GM21576 (cell line): Measurements from ENCODE around the gene RPUSD1.
"Not testable (repeated sequence)": the region's sequence is repeated elsewhere in the genome, so short reads cannot be mapped to it uniquely, and the experiment has no call there.

ENCODE experiments used
- ATAC-seq: cut with Tn5 transposase; IDR thresholded peaks from one replicate; pipeline ENCODE4 v1.9.1; 2021; ENCODE audit warnings: mild to moderate bottlenecking, moderate library complexity; ENCODE audit not compliant: unreplicated experiment

RPUSD1 gene

DNA sequence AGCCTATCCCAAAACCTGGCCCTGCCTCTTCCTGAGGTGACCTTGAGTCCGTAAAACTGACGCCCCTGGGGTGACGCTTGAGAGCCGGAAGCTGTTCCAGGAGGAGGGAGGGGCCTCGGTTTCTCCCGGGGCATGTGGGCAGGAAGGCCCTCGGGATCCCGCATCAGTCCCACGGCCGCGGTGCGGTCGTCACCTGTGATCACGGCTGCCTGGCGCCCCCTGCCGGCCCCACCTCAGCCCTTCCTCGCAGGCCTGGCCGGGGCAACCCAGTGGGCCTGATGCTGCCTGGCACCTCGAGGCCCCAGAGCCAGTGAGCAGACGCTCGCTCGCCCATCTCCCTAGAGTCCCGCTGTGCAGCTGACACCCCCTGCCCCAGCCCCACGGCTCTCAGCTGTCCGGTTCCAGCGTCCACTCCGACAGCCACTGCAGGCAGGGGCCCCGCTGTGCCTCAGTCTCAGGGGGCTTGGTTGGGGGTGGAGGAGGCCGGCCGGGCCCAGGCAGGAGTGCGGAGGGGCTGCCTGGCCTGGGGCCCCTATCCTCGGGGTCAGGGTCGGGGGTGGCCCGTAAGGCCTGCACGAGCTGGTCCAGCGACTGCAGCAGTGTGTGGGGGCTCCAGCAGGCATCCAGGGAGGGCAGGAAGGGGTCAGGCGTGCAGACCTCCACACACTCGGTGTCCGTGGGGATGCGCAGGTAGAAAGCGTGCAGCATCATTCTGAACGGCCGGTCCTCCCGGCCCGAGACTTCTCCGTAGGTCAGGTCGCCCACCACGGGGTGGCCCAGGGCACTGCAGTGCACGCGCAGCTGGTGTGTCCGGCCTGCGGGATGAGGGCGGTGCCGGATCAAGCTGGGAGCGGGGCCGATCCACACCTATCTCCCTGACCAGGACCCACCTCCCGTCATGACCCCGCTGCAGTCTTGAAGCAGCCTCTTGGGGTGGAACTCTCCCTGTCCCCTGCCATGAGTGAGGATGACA lies 2.3 kb downstream of the RPUSD1 start:
- ATAC-seq = no peak

DNA sequence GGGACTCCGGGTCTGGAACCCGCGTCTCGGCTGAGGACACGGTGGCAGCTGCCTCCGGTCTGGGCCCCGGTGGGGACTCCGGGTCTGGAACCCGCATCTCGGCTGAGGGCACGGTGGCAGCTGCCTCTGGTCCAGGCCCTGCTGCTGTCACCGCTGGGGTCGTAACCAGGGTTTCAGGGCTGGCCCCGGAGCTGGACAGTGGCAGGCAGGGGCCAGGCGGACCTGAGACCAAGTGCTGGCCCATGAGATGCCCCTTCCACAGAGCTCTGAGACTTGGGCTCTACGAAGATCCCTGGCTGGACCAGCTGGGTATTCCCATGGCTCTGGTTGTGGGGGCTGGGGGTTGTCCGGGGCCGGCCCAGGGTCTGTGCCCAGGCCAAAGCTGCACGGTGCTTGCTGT lies 3.8 kb downstream of the RPUSD1 start:
- no peak for ATAC-seq

DNA sequence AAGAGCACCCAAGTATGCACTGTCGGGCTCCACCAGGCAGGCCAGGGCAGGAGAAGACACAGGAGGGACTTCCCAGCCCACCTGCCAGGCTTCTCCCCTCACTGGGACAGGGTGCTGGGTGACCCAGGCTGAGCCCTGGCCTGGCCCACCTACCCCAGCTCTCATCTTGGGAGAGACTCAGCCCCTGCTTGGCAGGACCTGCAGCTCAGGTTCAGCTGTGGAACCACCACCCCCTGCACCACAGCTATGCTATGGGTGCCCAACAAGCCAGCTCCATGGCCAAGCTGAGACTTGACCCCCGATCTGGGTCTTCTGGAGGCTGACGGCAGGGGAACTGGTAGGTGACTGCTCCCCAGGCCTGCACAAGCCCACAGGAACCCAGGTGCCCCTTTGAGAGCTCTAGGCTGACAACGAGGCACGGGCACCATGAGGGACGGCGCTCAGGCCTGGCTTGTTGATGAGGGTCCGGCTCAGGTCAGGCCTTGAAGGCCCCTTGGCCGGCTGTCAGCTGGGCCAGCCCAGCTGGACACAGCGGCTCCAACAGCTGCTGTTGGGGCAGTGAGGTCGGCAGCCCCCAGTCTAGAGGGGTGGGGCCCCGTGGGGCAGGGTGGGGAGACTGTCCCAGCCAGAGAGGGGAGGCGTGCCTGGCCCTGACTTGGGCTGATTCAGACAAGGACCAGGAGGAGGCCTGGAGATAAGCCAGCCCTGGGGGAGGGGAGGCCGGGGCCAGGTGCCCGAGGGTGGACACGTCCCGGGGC lies 4.6 kb downstream of the RPUSD1 start:
- ATAC-seq = no peak

DNA sequence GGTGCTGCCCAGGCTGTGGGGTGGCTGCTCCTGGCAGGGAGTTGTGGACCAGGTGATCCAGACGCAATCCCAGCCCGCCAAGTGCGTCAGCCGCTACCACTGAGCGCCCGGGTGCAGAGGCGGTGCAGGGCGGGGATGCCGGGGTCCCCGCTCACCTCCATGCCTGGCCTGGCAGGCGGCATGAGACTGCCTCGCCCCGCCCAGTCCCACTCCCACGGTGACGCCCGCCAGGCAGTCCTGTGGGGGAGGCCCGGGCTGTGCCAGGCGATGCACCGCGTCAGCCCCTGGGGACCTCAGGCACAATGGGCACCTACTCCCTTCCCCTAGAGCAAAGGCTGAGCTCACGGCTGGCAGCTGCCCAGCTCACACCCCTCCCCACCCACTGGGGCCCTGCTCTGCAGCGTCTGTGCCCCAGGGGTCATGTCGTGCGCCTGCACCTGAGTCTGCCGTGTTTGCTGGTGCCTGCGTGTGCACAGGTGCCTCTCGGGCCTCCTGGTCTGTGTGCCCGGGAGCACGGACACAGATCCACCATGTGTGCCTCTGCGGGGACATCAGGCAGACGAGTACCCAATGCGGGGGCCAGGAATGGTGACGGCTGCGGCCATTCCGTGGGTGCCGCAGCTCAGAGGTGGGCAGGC lies 5.3 kb downstream of the RPUSD1 start:
- ATAC-seq = no peak

DNA sequence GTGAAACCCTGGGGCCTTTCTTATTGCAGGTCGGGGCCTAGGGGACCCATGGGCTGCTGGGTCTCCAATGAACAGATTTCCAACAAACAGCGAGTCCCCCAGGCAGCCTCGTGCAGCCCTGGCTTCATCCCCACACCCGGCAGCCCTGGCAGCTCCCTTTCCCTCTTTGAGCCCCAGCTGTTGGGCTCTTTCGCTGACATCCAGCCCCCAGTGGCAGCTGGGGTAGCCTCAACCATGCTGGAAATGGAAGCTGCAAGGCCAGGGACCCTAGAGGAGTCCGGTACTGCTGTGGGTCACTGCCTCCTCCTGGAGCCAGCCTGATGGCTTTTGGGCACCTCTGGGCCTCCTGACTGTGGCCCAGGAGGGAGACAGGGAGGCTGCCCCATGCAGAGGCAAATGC lies 5.9 kb downstream of the RPUSD1 start:
- no peak for ATAC-seq

DNA sequence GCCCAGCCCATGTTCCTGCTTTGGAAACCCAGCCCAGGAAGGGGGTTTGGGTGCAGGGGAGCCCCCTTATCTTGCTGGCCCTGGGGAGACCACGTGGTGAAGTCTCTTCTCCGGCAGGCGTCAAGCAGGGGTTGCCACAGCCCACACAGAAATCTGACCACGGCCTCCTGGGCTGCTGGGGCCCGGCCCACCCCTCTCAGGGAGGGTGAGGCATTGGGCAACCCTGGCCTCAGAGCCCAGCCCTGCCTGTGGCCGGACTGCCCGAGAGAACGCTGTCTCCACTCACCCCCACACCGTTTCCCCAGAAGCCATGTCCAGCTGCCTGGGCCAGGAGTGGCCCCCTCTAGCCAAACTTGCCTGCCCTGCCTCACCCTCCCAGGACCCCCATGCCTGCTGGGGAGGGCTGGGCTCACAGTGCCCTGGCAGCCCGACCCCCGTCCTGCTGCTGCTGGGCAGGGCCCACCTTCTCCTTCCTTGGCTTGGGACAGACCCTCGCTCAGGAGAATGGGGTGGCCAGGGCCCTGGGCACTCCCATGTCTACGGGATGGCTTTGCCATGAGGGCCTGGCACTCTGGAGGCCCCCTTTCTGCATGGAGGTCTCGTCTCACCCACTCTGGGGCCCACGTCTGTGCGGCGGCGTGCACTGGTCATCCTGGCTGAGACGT lies 6.7 kb downstream of the RPUSD1 start:
- no peak for ATAC-seq

DNA sequence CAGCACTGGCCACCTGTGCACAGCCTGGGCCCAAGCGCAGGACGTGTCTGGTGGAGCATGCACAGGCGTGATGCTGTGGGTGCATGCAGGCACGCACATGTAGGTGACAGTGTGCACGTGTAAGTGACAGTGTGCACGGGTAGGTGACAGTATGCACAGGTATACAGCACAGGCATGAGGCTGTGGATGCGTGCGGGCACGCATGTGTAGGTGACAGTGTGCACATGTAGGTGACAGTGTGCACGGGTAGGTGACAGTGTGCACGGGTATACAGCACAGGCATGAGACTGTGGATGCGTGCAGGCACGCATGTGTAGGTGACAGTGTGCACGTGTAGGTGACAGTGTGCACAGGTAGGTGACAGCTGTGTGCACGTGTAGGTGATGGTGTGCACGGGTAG lies 7.9 kb downstream of the RPUSD1 start:
- no peak for ATAC-seq

DNA sequence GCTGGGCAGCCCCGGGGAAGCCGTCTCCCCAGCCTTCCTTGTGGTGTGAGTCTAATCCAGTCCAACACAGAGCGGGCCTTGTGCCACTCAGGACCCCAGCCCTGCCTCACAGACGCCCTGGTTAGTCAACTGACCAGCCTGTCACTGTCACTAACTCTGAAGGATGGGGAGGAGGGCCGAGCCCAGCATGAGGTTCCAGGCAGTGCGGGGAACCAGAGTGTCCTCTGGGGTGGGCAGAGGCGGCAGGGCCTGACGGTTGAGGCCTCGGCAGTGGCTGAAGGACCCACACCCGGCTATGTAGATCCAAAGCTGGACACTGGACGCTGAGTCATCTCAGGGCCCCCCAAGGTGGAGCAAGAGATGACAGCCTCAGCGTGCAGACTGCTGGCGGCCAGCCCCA lies 8.6 kb downstream of the RPUSD1 start:
- ATAC-seq = no peak

DNA sequence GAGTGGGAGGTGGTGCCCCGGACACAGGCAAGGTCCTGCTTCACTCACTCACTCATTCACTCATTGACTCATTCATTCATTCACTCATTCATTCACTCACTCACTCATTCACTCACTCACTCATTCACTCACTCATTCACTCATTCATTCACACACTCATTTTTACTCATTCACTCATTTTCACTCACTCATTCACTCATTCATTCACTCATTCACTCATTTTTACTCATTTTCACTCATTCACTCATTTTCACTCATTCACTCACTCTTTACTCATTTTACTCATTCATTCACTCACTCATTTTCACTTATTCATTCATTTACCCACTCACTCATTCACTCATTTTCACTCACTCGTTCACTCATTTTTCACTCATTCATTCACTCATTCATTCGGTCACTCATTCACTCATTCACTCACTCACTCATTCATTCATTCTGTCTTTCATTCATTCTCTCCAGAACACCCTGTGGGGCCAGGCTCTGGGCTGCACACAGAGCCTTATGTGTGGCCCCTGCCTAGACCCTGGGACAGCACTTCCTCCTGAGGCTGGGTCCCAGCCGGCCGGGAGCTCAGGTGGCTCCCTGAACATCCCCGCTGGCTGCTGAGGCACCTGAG lies 9.2 kb downstream of the RPUSD1 start:
- no peak for ATAC-seq

DNA sequence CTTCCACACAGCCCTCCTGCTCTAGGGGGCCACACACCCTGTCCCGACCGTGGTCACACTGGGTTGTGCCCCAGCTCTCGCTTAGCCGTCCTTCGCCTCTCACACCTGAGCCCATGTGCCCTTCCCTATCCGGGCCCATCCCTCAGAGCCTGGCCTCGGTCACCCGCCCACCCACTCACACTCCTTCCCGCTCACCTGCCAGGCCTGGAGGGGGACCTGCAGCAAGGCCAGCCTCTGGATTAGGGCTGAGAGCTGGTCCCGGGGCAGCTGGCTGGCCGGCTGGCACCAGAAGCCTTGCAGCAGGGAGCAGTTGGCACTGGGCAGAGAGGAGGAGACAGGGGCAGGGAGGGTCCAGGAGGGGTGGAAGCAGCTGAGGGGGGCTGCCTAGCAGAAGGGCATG lies 9.7 kb downstream of the RPUSD1 start:
- ATAC-seq = no peak

DNA sequence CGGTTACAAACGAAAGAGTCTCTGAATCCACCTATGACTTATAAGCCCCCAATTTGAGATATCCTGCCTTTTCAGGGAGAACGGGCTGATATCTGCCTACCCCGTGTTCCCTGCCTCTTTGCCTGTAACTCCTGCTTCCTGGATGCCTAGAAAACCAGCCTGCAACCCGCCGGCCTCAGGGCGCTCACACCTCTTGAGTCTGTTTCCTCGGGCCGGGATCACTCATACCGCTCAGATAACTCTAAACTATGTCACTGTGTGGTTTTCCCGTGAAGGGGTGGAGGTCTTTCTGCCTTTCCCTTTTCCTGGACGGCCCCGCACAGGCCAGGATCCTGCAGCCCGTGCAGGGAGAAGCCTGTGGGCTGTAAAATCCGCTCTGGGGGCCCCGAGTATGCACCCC lies 10.4 kb downstream of the RPUSD1 start:
- ATAC-seq = no peak

DNA sequence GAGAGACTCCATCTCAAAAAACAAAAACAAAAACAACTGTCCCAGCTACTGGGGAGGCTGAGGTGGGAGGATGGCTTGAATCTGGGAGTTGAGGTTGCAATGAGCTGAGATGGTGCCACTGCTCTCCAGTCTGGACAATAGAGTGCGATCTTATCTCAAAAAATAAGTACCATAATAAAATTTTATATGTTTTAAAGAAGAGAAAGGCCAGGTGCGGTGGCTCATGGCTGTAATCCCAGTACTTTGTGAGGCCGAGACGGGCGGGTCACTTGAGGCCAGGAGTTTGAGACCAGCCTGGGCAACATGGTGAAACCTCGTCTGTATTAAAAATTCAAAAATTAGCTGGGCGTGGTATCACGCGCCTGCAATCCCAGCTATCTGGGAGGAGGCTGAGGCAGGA lies 11.4 kb downstream of the RPUSD1 start:
- no peak for ATAC-seq

DNA sequence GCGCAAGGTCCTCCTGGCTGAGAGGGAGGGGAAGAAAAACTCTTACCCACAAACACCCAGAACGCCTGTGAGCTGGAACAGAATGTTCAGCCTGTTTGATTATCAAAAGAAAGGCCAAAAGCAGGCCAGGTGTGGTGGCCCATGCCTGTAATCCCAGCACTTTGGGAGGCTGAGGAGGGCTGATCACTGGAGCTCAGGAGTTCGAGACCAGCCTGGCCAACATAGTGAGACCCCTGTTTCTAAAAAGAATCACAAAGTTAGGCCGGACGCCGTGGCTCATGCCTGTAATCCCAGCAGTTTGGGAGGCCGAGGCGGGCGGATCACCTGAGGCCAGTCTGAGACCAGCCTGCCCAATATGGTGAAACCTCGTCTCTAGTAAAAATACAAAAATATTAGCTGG lies 11.9 kb downstream of the RPUSD1 start:
- not testable (repeated sequence) for ATAC-seq

DNA sequence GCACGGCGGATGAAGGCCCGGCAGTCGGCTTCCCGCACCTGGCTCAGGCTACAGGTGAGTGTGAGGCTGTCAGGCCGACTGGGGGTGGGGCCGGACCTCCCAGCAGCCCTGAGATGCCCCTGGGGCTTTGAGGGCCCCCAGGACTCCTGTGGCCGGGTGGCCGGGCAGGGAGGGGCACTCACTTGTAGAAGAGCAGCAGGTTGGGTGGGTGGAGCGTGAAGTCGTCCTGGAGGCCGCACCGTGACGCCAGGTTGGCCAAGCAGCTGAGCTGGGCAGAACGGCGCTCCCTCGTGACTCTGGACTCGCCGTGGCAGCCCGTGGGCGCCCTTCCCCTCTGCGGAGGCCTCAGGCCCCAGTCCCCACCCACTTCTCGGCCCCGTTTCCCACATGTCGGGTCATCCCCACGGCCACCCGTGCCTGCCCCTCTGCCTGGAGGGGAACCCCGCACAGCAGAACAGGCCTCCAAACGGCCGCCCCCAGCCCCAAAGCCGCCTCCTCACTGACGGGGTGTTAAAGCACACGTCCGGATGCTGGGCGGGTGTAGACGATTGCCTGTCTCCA lies 12.9 kb downstream of the RPUSD1 start:
- ATAC-seq = no peak

DNA sequence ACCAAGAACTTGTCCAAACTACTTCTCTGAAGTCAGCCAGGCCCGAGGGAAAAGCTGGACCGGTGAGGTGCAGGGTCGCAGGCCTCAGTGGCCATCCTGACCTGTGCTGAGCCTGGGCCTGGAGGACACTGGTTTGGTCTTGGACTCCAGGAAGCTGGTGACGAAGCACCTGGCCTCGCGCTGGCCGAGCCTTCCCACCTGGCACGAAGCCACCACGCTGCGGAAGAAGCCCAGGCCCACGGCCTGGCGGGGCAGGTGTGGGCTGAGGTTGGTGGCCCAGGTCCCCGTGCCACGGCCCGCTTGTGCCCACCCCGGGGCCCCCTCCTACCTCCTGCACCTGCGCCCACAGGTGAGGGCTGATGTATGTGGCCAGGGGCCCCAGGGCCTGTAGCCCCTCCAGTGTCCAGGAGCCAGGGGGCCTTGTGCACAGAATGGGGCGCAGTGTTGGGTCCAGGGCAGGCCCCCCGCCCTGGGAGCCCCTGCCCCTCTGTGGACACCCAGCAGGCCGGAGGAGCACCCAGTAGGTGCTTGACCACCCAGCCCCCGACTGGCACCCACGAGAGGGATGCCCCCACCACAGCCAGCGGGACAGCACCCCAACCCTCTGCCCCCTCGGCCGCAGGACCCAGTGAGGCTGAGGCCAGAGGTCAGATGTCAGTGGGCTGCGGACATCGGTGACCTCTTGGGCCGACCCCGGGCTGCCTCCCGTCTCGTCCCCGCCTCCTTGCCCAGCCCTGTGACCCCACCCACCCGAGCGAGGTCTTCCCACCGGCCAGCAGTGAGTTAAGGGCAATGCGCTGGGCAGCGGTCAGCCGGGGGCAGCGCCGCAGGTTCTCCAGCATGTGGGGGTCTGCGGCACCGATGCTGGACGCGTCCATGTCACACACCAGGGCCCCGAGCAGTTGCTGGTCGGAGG lies 13.8 kb downstream of the RPUSD1 start:
- ATAC-seq = no peak

DNA sequence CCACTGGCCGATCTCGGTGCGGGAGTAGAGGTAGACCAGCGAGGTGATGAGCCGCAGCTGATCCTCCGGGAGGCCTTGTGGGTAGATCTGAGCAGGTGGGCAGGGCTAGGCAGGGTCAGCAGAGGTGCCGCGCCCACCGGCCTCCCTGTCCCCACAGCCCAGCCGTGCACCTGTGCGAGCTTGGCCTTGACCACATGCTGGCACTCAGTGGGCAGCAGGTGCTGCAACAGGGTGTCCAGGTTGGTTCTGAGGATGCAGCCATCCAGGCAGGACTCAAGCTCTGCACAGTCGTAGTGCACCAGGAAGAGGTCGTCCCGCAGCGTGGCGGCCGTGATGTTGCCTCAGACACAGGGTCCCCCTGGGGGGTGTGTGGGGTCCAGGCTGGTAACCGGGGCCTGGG lies 15.2 kb downstream of the RPUSD1 start:
- no peak for ATAC-seq

DNA sequence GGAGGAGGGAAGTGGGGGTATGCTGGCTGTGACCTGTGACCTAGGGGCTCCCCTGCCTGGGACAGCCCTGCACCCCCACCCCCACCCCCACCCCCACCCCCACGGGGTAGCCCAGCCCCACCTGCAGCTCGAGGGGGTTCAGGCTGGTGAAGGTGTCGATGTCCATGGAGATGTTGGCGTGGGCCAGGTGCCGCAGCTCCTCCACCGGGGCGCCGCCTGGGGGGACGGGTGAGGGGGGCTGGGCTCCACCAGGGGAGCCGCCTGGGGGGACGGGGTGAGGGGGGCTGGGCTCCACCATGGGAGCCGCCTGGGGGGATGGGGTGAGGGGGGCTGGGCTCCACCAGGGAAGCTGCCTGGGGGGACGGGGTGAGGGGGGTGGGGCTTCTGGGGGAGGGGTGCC lies 17.8 kb downstream of the RPUSD1 start:
- no peak for ATAC-seq

DNA sequence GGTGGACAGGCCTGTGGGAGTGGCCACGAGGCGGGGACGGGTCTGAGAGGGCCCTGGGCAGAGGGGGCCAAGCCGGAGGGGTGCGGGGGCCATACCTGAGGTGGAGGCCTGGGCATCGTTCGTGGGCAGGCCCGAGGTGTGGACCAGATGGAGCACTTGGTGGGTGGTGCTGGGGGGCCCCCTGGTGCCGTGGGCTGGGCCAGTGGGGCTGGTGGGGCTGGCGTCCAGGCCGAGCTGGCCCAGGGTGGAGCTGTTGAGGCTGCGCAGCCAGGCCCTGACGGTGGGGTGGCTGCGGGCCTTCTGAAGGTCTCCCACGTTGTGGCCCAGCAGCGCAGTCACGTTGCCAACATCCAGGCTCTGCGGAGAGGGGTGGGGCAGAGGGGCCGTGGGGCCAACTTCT lies 18.2 kb downstream of the RPUSD1 start:
- no peak for ATAC-seq

DNA sequence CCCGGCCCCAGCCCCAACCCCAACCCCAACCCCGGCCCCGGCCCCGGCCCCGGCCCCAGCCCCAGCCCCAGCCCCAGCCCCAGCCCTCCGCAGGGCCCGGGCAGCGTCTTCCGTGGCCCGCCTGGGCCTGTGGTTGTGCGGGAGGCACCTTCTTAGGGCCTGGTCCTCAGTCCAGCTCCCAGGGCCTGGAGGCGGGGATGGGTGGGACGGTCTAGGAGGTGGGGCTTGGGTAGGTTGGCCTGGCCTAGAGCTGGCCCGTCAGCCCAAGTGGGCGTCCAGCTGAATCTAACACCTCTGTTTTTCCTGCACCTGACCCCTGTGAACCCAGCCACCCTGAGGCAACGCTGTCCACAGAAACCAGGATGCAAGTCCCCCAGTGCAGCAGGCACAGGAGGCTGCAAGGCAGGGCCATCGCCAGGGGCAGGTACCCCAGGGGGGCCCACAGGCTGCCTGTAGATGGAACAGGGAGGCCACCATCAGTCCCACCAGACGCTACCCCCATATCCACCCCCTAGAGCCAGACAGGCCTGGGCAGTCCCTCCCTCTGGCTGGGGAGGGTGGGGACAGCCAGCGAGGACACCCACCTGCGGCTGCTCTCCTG lies 18.9 kb downstream of the RPUSD1 start:
- no peak for ATAC-seq
